CD4-positive, alpha-beta T cell (primary cell): Measurements from ENCODE around the gene SLC16A9. TPM values are rescaled to one million over a fixed set of nuclear protein-coding genes. Genes with fewer than 3 reads are reported as not detected.
"Not testable (repeated sequence)": the region's sequence is repeated elsewhere in the genome, so short reads cannot be mapped to it uniquely, and the experiment has no call there.

Experiments used
- ATAC-seq: fragments of 200-7000 bp; cut with Tn5 transposase; one replicate; pipeline ENCODE4 v1.10.0; 2022; ENCODE audit warnings: mild to moderate bottlenecking; ENCODE audit not compliant: poor library complexity
- CTCF ChIA-PET: fragments of 350-600 bp; sonication (Branson Sonifier 250); formaldehyde crosslinking; loops from one replicate; lab custom pipeline; 2021; ENCODE audit warnings: antibody characterized with exemption, inconsistent platforms; lab: Charles Lee
- POLR2A ChIA-PET: fragments of 350-600 bp; sonication (Branson Sonifier 250); formaldehyde crosslinking; loops from one replicate; lab custom pipeline; 2021; ENCODE audit warnings: antibody characterized with exemption, inconsistent platforms; lab: Charles Lee
- DNase-seq, 14 experiments: peaks; one replicate each; pipeline ENCODE4 v3.0.0-alpha.2; 2013 to 2020; ENCODE audit warnings: mixed read lengths in 2 of 14
- H3K27ac ChIP-seq, 2 donors: one replicate each; pipeline versions ENCODE4 v1.5.1 to v1.7.0; 2013; ENCODE audit warnings: low read length in 2 of 2, low read depth in 1 of 2, mild to moderate bottlenecking in 1 of 2
- H3K27me3 ChIP-seq, 2 experiments: 1 replicate in 1 of 2; 2 replicates in 1 of 2; pipeline versions ENCODE4 v1.6.1 to v1.7.0; 2013; ENCODE audit warnings: low read length in 2 of 2, control low read depth in 1 of 2, mild to moderate bottlenecking in 1 of 2, moderate library complexity in 1 of 2; ENCODE audit not compliant: insufficient read depth in 2 of 2, control insufficient read depth in 1 of 2
- H3K36me3 ChIP-seq: one replicate; pipeline ENCODE4 v1.6.1; 2013; ENCODE audit warnings: low read length, control low read depth; ENCODE audit not compliant: insufficient read depth
- H3K4me1 ChIP-seq: one replicate; pipeline ENCODE4 v1.6.1; 2013; ENCODE audit warnings: low read length, control low read depth; ENCODE audit not compliant: insufficient read depth
- H3K4me3 ChIP-seq: one replicate; pipeline ENCODE4 v1.5.1; 2013; ENCODE audit warnings: mild to moderate bottlenecking, low read length, moderate library complexity
- H3K9me3 ChIP-seq, 2 experiments: 1 replicate in 1 of 2; 2 replicates in 1 of 2; pipeline versions ENCODE4 v1.6.1 to v1.7.0; 2013; ENCODE audit warnings: low read length in 2 of 2, mild to moderate bottlenecking in 2 of 2, control low read depth in 1 of 2, moderate library complexity in 1 of 2; ENCODE audit not compliant: control insufficient read depth in 1 of 2, insufficient read depth in 1 of 2
- H3K27ac Mint-ChIP-seq: one replicate; pipeline ENCODE4 v1.8.0; 2020; ENCODE audit warnings: mixed read lengths
- H3K27me3 Mint-ChIP-seq: one replicate; pipeline ENCODE4 v1.8.0; 2021; ENCODE audit warnings: mixed read lengths
- H3K36me3 Mint-ChIP-seq: one replicate; pipeline ENCODE4 v1.8.0; 2021; ENCODE audit warnings: low read depth, mixed read lengths
- H3K4me1 Mint-ChIP-seq: one replicate; pipeline ENCODE4 v1.8.0; 2021; ENCODE audit warnings: low read depth, mixed read lengths
- H3K4me3 Mint-ChIP-seq: one replicate; pipeline ENCODE4 v1.8.0; 2020; ENCODE audit warnings: mild to moderate bottlenecking, mixed read lengths
- H3K9me3 Mint-ChIP-seq: one replicate; pipeline ENCODE4 v1.8.0; 2020; ENCODE audit warnings: mixed read lengths
- intact Hi-C, 2 experiments: fragments of 100-400 bp; cut with DNase I in 1 of 2; cut with micrococcal nuclease in 1 of 2; formaldehyde crosslinking; loops; one replicate each; pipeline versions ENCODE4 v1.15.1 to v1.9.0; 2023 to 2025; cut with DNase I, micrococcal nuclease
- total RNA-seq, 174 experiments: library from RNA in 2 of 174; stranded (reverse) in 2 of 174; gene quantifications; one replicate each; pipeline ENCODE4 v1.2.3 and lab custom pipeline; 2021 to 2026
- TF ChIP-seq, protein P1 (sequence below): fragments of 200-600 bp; IDR thresholded peaks from one replicate; pipeline ENCODE4 v1.8.0; 2022; ENCODE audit warnings: antibody characterized with exemption, mild to moderate bottlenecking

Gene SLC16A9
- total RNA-seq, 2 experiments from 2014 or later: not detected

DNA sequence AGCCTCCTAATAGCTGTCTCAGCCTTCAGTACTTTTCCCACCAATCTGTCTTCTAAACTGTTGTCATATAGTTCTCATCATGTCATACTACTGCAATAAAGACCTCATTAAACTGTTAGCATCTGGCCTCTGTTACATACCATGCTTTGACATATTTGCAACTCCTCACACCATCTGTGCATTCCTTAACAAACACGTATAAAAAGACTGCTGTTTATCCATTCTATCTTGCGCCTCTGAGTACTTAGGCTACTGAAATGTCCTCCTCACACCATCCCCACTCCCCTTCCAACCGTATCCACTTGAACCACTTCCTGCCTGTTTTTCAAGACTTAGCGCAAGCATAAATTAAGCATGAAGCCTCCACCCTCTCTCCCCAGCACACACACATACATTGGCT is 41.6 kb downstream of the SLC16A9 start:
- no peaks in the 10 kb centered on the region for H3K36me3 Mint-ChIP-seq
- Histone ChIP-seq H3K4me1 (no peaks in the 10 kb centered on the region), H3K4me3 (no peak overlapping the region), H3K9me3 (peaks cover 0 to 4% of the 10 kb centered on the region in 2 experiments), H3K27me3 (no peaks in the 10 kb centered on the region), H3K27ac (no peak overlapping the region), H3K36me3 (no peaks in the 10 kb centered on the region)
- no peaks in the 10 kb centered on the region for H3K4me1 Mint-ChIP-seq
- POLR2A ChIA-PET: no interaction called here
- DNase-seq (no peak), ATAC-seq (no peak)
- no peaks in the 10 kb centered on the region for H3K27me3 Mint-ChIP-seq
- H3K4me3 Mint-ChIP-seq: no peak overlapping the region
- intact Hi-C loops: no loop called here
- CTCF ChIA-PET: no interaction called here
- TF ChIP-seq, protein P1, sequence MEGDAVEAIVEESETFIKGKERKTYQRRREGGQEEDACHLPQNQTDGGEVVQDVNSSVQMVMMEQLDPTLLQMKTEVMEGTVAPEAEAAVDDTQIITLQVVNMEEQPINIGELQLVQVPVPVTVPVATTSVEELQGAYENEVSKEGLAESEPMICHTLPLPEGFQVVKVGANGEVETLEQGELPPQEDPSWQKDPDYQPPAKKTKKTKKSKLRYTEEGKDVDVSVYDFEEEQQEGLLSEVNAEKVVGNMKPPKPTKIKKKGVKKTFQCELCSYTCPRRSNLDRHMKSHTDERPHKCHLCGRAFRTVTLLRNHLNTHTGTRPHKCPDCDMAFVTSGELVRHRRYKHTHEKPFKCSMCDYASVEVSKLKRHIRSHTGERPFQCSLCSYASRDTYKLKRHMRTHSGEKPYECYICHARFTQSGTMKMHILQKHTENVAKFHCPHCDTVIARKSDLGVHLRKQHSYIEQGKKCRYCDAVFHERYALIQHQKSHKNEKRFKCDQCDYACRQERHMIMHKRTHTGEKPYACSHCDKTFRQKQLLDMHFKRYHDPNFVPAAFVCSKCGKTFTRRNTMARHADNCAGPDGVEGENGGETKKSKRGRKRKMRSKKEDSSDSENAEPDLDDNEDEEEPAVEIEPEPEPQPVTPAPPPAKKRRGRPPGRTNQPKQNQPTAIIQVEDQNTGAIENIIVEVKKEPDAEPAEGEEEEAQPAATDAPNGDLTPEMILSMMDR: no peak
- no peaks in the 10 kb centered on the region for H3K9me3 Mint-ChIP-seq
- H3K27ac Mint-ChIP-seq: no peak overlapping the region

DNA sequence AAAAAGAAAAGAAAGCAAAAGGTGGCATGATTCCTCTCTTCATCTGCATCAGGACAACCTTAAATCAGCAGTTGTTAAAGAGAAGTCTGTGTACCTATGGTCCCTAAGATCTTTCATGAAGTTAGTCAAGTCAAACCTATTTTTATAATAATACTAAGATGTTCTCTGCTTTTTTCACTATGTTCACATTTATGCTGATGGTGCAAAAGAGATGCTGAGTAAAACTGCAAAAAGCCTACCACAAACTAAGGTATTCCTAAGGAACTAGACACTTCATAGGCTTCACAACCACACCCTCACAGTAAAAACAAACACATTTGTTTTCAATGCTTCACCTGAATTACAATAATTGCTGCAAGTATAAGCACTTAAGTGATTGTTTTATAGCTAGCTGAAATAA is 43.3 kb downstream of the SLC16A9 start:
- H3K36me3 ChIP-seq: no peaks in the 10 kb centered on the region
- ChIA-PET POLR2A (no interaction called here), CTCF (interaction anchor here (0.7 kb wide), 1 partner anchor 240 kb away, joined by 3 read pairs; the partner anchor contains the start of gene CCDC6)
- H3K27ac ChIP-seq: no peak overlapping the region
- Mint-ChIP-seq H3K27ac (no peak overlapping the region), H3K27me3 (no peaks in the 10 kb centered on the region), H3K9me3 (no peaks in the 10 kb centered on the region), H3K4me1 (no peaks in the 10 kb centered on the region), H3K4me3 (no peak overlapping the region), H3K36me3 (no peaks in the 10 kb centered on the region)
- H3K4me3 ChIP-seq: no peak overlapping the region
- intact Hi-C loops: no loop called here
- DNase-seq (no peak), ATAC-seq (no peak)
- TF ChIP-seq, protein P1: no peak
- no peaks in the 10 kb centered on the region for H3K27me3 ChIP-seq
- peaks cover 0 to 4% of the 10 kb centered on the region in 2 experiments for H3K9me3 ChIP-seq
- H3K4me1 ChIP-seq: no peaks in the 10 kb centered on the region

DNA sequence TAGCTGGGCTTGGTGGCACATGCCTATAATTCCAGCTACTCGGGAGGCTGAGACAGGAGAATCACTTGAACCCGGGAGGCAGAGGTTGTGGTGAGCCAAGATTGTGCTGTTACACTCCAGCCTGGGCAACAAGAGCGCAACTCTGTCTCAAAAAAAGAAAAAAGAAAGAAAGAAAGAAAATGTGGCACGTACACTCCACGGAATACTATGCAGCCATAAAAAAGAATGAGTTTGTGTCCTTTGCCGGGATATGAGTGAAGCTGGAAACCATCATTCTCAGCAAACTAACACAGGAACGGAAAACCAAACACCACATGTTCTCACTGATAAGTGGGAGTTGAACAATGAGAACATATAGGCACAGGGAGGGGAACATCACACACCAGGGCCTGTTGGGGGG is 46.4 kb downstream of the SLC16A9 start:
- intact Hi-C loops, ATAC-seq, H3K4me3 Mint-ChIP-seq, H3K4me1 ChIP-seq, H3K36me3 Mint-ChIP-seq, H3K27me3 Mint-ChIP-seq, H3K4me1 Mint-ChIP-seq, CTCF ChIA-PET, H3K27ac Mint-ChIP-seq, H3K27ac ChIP-seq, H3K36me3 ChIP-seq, DNase-seq, H3K4me3 ChIP-seq, H3K9me3 Mint-ChIP-seq, H3K9me3 ChIP-seq, POLR2A ChIA-PET, H3K27me3 ChIP-seq: not testable (repeated sequence)

DNA sequence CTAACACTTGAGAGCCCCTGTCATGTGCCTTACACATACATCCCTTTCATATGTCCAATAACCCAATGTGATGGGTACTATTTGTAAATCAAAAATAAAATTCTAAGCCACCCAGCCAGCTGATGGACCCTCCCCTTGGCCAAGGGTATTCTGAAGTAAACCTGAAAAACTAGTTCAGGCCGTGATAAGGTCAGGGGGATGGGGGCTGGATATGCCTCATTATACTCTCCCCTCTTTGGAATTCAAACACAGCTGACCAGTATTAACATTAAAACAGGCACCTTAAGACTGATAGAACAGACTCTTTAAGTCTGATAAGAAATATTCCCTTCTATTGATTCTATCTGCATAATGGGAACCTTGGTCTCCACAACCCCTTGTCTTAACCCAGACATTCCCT is 51.9 kb downstream of the SLC16A9 start:
- intact Hi-C loops: no loop called here
- Histone ChIP-seq H3K9me3 (no peaks in the 10 kb centered on the region), H3K4me3 (no peak overlapping the region), H3K4me1 (no peaks in the 10 kb centered on the region), H3K27ac (no peak overlapping the region), H3K27me3 (no peaks in the 10 kb centered on the region), H3K36me3 (no peaks in the 10 kb centered on the region)
- peaks cover 5% of the 10 kb centered on the region for H3K27me3 Mint-ChIP-seq
- H3K4me1 Mint-ChIP-seq: peaks cover 9% of the 10 kb centered on the region
- no peak for DNase-seq
- TF ChIP-seq, protein P1: no peak
- ChIA-PET POLR2A (no interaction called here), CTCF (no interaction called here)
- H3K36me3 Mint-ChIP-seq: no peaks in the 10 kb centered on the region
- no peak overlapping the region for H3K4me3 Mint-ChIP-seq
- H3K9me3 Mint-ChIP-seq: no peaks in the 10 kb centered on the region
- no peak for ATAC-seq
- no peak overlapping the region for H3K27ac Mint-ChIP-seq
